SK-N-MC (cell line): ENCODE data around the gene LCMT1.

Source experiments
- DNase-seq: peaks from one replicate; pipeline ENCODE4 v3.0.0-alpha.2; 2011; ENCODE audit warnings: low read depth, low spot score
- H3K27ac ChIP-seq: fragments of 200-600 bp; sonication (generic); 2 replicates; pipeline ENCODE4 v1.5.1; 2016; ENCODE audit warnings: mixed run types
- H3K36me3 ChIP-seq: fragments of 200-600 bp; sonication (generic); 2 replicates; pipeline ENCODE4 v1.6.1; 2017; ENCODE audit warnings: antibody characterized with exemption, low read length, mixed read lengths; ENCODE audit not compliant: insufficient read depth
- H3K4me3 ChIP-seq: fragments of 200-600 bp; sonication (generic); 2 replicates; pipeline ENCODE4 v1.5.1; 2016
- H3K9ac ChIP-seq: fragments of 200-600 bp; sonication (generic); 2 replicates; pipeline ENCODE4 v1.8.0; 2017; ENCODE audit warnings: mixed run types, mixed read lengths; ENCODE audit not compliant: insufficient read length
- H3K9me3 ChIP-seq: fragments of 200-600 bp; sonication (generic); 2 replicates; pipeline ENCODE4 v1.6.1; 2017; ENCODE audit warnings: low read depth, mild to moderate bottlenecking, antibody characterized with exemption, low read length, moderate library complexity, mixed read lengths
- EZH2 ChIP-seq: fragments of 200-600 bp; sonication (generic); IDR thresholded peaks from one replicate; pipeline ENCODE4 v1.6.1; 2017; ENCODE audit warnings: antibody characterized with exemption
- FOXP2 ChIP-seq: optimal IDR thresholded peaks from 2 replicates; pipeline ENCODE3; 2011; ENCODE audit warnings: mild to moderate bottlenecking, moderate library complexity; ENCODE audit not compliant: insufficient read depth; ENCODE audit errors: extremely low read length, control extremely low read depth
- POLR2AphosphoS5 ChIP-seq: IDR thresholded peaks from 2 replicates; pipeline ENCODE4 v1.6.1; 2012; ENCODE audit warnings: mild to moderate bottlenecking, low read depth, low read length, borderline replicate concordance

Gene LCMT1

GRCh38 chr16:25219070-25219737 is 107.7 kb downstream of the LCMT1 start:
- Histone ChIP-seq H3K27ac (no peak overlapping the region), H3K36me3 (no peaks in the 10 kb centered on the region), H3K4me3 (no peak overlapping the region), H3K9me3 (no peaks in the 10 kb centered on the region), H3K9ac (no peak overlapping the region)
- TF ChIP-seq FOXP2 = no peak
- no peak for TF ChIP-seq EZH2
- no peak for TF ChIP-seq POLR2AphosphoS5
- DNase-seq = no peak

- H3K36me3 ChIP-seq = no peaks in the 10 kb centered on the region
- DNase-seq = no peak
- H3K27ac ChIP-seq = no peak overlapping the region
- no peak overlapping the region for H3K9ac ChIP-seq
- TF ChIP-seq POLR2AphosphoS5 = no peak
- no peak for TF ChIP-seq FOXP2
- TF ChIP-seq EZH2 = no peak
- H3K4me3 ChIP-seq = no peak overlapping the region
- no peaks in the 10 kb centered on the region for H3K9me3 ChIP-seq
Observed at GRCh38 chr16:25222959-25223358, 111.4 kb downstream of the LCMT1 start.

GRCh38 chr16:25223964-25224363 is 112.4 kb downstream of the LCMT1 start:
- no peaks in the 10 kb centered on the region for H3K9me3 ChIP-seq
- no peak overlapping the region for H3K4me3 ChIP-seq
- no peaks in the 10 kb centered on the region for H3K36me3 ChIP-seq
- H3K27ac ChIP-seq = no peak overlapping the region
- no peak for TF ChIP-seq EZH2
- no peak for TF ChIP-seq FOXP2
- no peak overlapping the region for H3K9ac ChIP-seq
- DNase-seq = no peak

- Histone ChIP-seq H3K9me3 (no peaks in the 10 kb centered on the region), H3K9ac (no peak overlapping the region), H3K36me3 (no peaks in the 10 kb centered on the region), H3K27ac (no peak overlapping the region), H3K4me3 (no peak overlapping the region)
- TF ChIP-seq FOXP2 (no peak), EZH2 (no peak), POLR2AphosphoS5 (no peak)
- DNase-seq = no peak
Observed at GRCh38 chr16:25224731-25225319, 113.3 kb downstream of the LCMT1 start.
